BJ (cell line): ENCODE measurements around the gene ATG9A. TPM values are rescaled to one million over a fixed set of nuclear protein-coding genes. Genes with fewer than 3 reads are reported as not detected.

ENCODE experiments used
- CTCF ChIA-PET: fragments of 350-600 bp; formaldehyde crosslinking; extraction: SDS; loops from one replicate; lab custom pipeline; 2021; ENCODE audit warnings: antibody characterized with exemption, inconsistent platforms; lab: Yijun Ruan, JAX
- POLR2A ChIA-PET: fragments of 300-600 bp; sonication (Branson Sonifier 250); formaldehyde crosslinking; extraction: SDS; loops from one replicate; lab custom pipeline; 2021; ENCODE audit warnings: antibody characterized with exemption; lab: Charles Lee
- DNase-seq: peaks from one replicate; pipeline ENCODE4 v3.0.0-alpha.2; 2011; ENCODE audit warnings: low read depth
- H3K27me3 ChIP-seq: 2 replicates; pipeline ENCODE4 v1.6.0; 2011; ENCODE audit warnings: low read length; ENCODE audit not compliant: control insufficient read depth, insufficient read depth
- H3K36me3 ChIP-seq: 2 replicates; pipeline ENCODE4 v1.5.1; 2011; ENCODE audit warnings: low read length; ENCODE audit not compliant: control insufficient read depth, insufficient read depth
- H3K4me3 ChIP-seq: 2 replicates; pipeline ENCODE4 v1.5.1; 2011; ENCODE audit warnings: low read depth, mild to moderate bottlenecking, control low read depth, low read length
- polyA plus RNA-seq: library from polyadenylated mRNA; depleted of rRNA; stranded (reverse); fragments of >200 nt; gene quantifications from 2 replicates; pipeline ENCODE4 v1.2.3, GENCODE V29; 2011; rRNA removed
- TF ChIP-seq, protein P1 (sequence below): IDR thresholded peaks from 2 replicates; pipeline ENCODE4 v1.5.1; 2011; ENCODE audit warnings: low read depth, mild to moderate bottlenecking, control low read depth, inconsistent platforms, low read length, moderate library complexity; ENCODE audit not compliant: insufficient read depth

Gene ATG9A
- polyA plus RNA-seq, 1 experiment: 132 TPM

DNA sequence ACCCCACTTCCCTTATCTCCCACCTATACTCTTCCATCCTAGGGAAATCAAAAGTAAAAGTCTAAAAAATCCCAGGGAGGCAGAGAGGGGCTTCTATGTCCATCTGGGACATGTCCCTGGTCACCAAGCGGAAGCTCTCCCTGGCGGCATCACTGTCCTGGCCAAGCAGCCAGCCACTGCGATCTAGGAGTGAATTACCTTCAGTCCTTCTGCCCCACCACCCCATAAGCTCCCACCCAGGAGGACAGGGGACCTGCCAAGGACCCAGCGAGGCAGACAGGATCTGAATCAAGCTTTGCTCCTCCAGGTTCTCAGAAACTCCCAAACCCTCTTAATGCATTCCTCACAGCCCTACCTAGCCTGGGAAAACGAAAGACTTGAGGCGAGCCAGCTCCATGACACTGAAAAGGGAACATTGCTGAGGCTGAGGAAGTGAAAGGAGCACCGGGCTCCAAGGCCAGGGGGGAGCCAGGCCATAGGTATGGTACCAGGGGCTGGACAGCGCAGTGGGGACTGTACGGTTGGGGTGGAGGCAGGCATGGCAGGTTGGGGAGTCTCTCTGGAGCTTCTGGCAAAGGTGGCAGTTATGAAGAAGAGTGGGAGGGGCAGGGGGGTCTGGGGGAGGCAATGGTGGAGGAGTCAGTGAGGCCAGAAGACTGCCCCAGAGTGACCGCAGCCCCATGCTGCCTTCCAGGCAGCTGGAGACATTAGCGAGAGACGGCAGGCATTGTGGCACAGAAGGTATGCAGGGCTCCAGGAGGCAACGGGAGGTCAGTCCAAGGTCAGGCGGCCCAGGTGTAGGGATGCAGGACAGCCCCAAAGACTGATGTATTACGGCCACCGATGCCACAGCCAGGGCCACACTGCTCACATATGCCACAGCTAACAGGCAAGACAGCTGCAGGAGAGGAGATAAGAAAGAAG, 56.9 kb downstream of the ATG9A start:
- ChIA-PET CTCF (interaction anchor here (1.0 to 8.5 kb wide), 11 partner anchors 10 to 357 kb away, joined by 3 to 90 read pairs (median 6); partner anchors contain the start of gene DNAJB2), POLR2A (no interaction called here)
- DNase-seq: no peak
- Histone ChIP-seq H3K4me3 (no peak overlapping the region), H3K36me3 (peaks cover 21% of the 10 kb centered on the region), H3K27me3 (no peaks in the 10 kb centered on the region)
- TF ChIP-seq, protein P1, sequence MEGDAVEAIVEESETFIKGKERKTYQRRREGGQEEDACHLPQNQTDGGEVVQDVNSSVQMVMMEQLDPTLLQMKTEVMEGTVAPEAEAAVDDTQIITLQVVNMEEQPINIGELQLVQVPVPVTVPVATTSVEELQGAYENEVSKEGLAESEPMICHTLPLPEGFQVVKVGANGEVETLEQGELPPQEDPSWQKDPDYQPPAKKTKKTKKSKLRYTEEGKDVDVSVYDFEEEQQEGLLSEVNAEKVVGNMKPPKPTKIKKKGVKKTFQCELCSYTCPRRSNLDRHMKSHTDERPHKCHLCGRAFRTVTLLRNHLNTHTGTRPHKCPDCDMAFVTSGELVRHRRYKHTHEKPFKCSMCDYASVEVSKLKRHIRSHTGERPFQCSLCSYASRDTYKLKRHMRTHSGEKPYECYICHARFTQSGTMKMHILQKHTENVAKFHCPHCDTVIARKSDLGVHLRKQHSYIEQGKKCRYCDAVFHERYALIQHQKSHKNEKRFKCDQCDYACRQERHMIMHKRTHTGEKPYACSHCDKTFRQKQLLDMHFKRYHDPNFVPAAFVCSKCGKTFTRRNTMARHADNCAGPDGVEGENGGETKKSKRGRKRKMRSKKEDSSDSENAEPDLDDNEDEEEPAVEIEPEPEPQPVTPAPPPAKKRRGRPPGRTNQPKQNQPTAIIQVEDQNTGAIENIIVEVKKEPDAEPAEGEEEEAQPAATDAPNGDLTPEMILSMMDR: no peak

GRCh38 chr2:219171231-219171651, 58.2 kb downstream of the ATG9A start:
- Histone ChIP-seq H3K27me3 (no peaks in the 10 kb centered on the region), H3K4me3 (no peak overlapping the region), H3K36me3 (peaks cover 21% of the 10 kb centered on the region)
- ChIA-PET POLR2A (no interaction called here), CTCF (interaction anchor here (0.5 to 8.5 kb wide), 30 partner anchors 11 to 427 kb away, joined by 3 to 90 read pairs (median 4); partner anchors contain the start of genes DNAJB2, DNPEP, GLB1L and NHEJ1)
- peak; percentile 88 for DNase-seq
- TF ChIP-seq, protein P1: peak; percentile 78

DNA sequence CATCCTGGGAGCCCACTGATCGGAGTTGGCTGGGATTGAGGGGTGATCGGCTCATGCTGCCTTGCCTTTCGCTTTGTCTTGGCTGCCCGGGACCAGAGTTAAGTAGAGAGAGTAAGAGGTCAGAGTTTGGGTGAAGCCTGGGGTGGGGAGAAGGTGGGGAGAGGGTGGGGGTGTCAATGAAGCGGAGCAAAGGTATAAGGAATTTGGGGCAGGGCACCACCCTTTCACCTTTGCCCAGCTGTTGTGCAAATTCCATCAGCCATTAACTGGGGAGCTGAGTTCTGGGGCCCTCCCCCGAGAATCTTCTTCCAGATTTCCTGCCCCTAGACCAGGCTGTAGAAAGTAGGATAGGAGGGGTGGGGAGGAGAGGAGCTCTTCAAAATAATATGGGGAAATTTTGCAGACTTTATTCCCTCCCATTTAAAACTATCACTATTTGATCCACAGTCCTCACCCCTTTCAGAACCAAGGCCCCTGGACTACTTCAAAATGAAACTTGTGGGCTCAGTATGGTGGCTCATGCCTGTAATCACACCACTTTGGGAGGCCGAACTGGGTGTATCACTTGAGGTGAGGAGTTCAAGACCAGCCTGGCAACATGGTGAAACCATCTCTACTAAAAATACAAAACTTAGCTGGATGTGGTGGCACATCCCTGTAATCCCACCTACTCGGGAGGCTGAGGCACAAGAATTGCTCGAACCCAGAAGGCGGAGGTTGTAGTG, 59.3 kb downstream of the ATG9A start, which contains the start of gene SLC23A3:
Gene SLC23A3, minus strand, starts transcription at position 100 of the 725 bp plus-strand sequence. Its CDS starts 45 bp downstream, at position 55.
- ChIA-PET CTCF (interaction anchor here (0.9 to 8.5 kb wide), 16 partner anchors 11 to 174 kb away, joined by 3 to 90 read pairs (median 6); partner anchors contain the start of genes DNAJB2, GLB1L, NHEJ1 and STK16), POLR2A (no interaction called here)
- Histone ChIP-seq H3K27me3 (no peaks in the 10 kb centered on the region), H3K4me3 (no peak within 1 kb of the TSS), H3K36me3 (peaks cover 21% of the 10 kb centered on the region)
- TF ChIP-seq, protein P1: no peak
- no peak for DNase-seq

Other genes starting within 250 kb of the ATG9A start
- not detected in 2 replicates for gene FEV, start 244.5 kb downstream of the ATG9A start, polyA plus RNA-seq
- 0.26 TPM in 1 of 2 replicates, not detected in the other for gene CRYBA2, start 236.2 kb downstream of the ATG9A start, polyA plus RNA-seq
- not detected in 2 replicates for gene CFAP65, start 188.1 kb downstream of the ATG9A start, polyA plus RNA-seq
- 0.05 TPM in 2 replicates for gene IHH, start 168.7 kb downstream of the ATG9A start, polyA plus RNA-seq
- gene NHEJ1, start 68.8 kb downstream of the ATG9A start, polyA plus RNA-seq: 23.9 and 24.1 TPM in 2 replicates
- gene SLC23A3, start 59.6 kb downstream of the ATG9A start, polyA plus RNA-seq: 1.1 and 1.3 TPM in 2 replicates
- 43.5 and 66.9 TPM in 2 replicates for gene CNPPD1, start 52.7 kb downstream of the ATG9A start, polyA plus RNA-seq
- gene RETREG2, start 51.4 kb downstream of the ATG9A start, polyA plus RNA-seq: 95.9 and 131 TPM in 2 replicates
- gene ZFAND2B, start 22.9 kb downstream of the ATG9A start, polyA plus RNA-seq: 45.6 and 62.9 TPM in 2 replicates
- 20.3 and 33.4 TPM in 2 replicates for gene ABCB6, start 10.7 kb downstream of the ATG9A start, polyA plus RNA-seq
- gene ANKZF1, start 170 bp upstream of the ATG9A start, polyA plus RNA-seq: 30.0 and 37.7 TPM in 2 replicates
- gene GLB1L, start 15.8 kb upstream of the ATG9A start, polyA plus RNA-seq: 9.4 and 9.5 TPM in 2 replicates
- gene STK16, start 15.8 kb upstream of the ATG9A start, polyA plus RNA-seq: 41.6 and 64.2 TPM in 2 replicates
- gene TUBA4B, start 23.6 kb upstream of the ATG9A start, polyA plus RNA-seq: not detected in 2 replicates
- 16.8 and 23.0 TPM in 2 replicates for gene TUBA4A, start 24.3 kb upstream of the ATG9A start, polyA plus RNA-seq
- 45.0 and 57.3 TPM in 2 replicates for gene DNAJB2, start 49.7 kb upstream of the ATG9A start, polyA plus RNA-seq
- 3.2 and 7.0 TPM in 2 replicates for gene PTPRN, start 79.8 kb upstream of the ATG9A start, polyA plus RNA-seq
- gene RESP18, start 103.1 kb upstream of the ATG9A start, polyA plus RNA-seq: not detected in 2 replicates
- 69.2 and 134 TPM in 2 replicates for gene DNPEP, start 158.3 kb upstream of the ATG9A start, polyA plus RNA-seq
- 5.4 and 7.0 TPM in 2 replicates for gene DES, start 188.7 kb upstream of the ATG9A start, polyA plus RNA-seq
- gene SPEG, start 205.2 kb upstream of the ATG9A start, polyA plus RNA-seq: 47.0 and 69.9 TPM in 2 replicates